SJSA1 (cell line): ENCODE results near the gene NCF2. TPM values are rescaled to one million over a fixed set of nuclear protein-coding genes. Genes with fewer than 3 reads are reported as not detected.

ENCODE experiments used
- DNase-seq, 2 experiments: peaks; one replicate each; pipeline ENCODE4 v3.0.0-alpha.2; 2015 to 2020; ENCODE audit warnings: low spot score in 2 of 2, low read depth in 1 of 2
- H3K27ac ChIP-seq: fragments of 250-450 bp; sonication (Bioruptor Pico); 2 replicates; pipeline ENCODE4 v1.5.1; 2020; ENCODE audit warnings: mild to moderate bottlenecking, moderate library complexity
- H3K27me3 ChIP-seq: fragments of 250-450 bp; sonication (Bioruptor Pico); replicated peaks from 2 replicates; pipeline ENCODE4 v1.5.1; 2020; ENCODE audit warnings: mild to moderate bottlenecking, moderate library complexity
- H3K36me3 ChIP-seq: fragments of 250-450 bp; sonication (Bioruptor Pico); 2 replicates; pipeline ENCODE4 v1.5.1; 2020; ENCODE audit warnings: mild to moderate bottlenecking
- H3K4me1 ChIP-seq: fragments of 250-450 bp; sonication (Bioruptor Pico); replicated peaks from 2 replicates; pipeline ENCODE4 v1.6.1; 2021; ENCODE audit warnings: mild to moderate bottlenecking
- H3K4me3 ChIP-seq: fragments of 250-450 bp; sonication (Bioruptor Pico); 2 replicates; pipeline ENCODE4 v1.5.1; 2020; ENCODE audit warnings: mild to moderate bottlenecking
- H3K9me3 ChIP-seq: fragments of 250-450 bp; sonication (Bioruptor Pico); replicated peaks from 2 replicates; pipeline ENCODE4 v1.5.1; 2020; ENCODE audit warnings: mild to moderate bottlenecking
- total RNA-seq: library from RNA; depleted of rRNA; stranded (reverse); fragments of >200 nt; shearing (Covaris generic); gene quantifications from 2 replicates; pipeline ENCODE4 v1.2.3, GENCODE V29; 2014; rRNA removed

NCF2 gene, protein sequence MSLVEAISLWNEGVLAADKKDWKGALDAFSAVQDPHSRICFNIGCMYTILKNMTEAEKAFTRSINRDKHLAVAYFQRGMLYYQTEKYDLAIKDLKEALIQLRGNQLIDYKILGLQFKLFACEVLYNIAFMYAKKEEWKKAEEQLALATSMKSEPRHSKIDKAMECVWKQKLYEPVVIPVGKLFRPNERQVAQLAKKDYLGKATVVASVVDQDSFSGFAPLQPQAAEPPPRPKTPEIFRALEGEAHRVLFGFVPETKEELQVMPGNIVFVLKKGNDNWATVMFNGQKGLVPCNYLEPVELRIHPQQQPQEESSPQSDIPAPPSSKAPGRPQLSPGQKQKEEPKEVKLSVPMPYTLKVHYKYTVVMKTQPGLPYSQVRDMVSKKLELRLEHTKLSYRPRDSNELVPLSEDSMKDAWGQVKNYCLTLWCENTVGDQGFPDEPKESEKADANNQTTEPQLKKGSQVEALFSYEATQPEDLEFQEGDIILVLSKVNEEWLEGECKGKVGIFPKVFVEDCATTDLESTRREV
- total RNA-seq = 0.24 TPM in 1 of 2 replicates, not detected in the other

DNA sequence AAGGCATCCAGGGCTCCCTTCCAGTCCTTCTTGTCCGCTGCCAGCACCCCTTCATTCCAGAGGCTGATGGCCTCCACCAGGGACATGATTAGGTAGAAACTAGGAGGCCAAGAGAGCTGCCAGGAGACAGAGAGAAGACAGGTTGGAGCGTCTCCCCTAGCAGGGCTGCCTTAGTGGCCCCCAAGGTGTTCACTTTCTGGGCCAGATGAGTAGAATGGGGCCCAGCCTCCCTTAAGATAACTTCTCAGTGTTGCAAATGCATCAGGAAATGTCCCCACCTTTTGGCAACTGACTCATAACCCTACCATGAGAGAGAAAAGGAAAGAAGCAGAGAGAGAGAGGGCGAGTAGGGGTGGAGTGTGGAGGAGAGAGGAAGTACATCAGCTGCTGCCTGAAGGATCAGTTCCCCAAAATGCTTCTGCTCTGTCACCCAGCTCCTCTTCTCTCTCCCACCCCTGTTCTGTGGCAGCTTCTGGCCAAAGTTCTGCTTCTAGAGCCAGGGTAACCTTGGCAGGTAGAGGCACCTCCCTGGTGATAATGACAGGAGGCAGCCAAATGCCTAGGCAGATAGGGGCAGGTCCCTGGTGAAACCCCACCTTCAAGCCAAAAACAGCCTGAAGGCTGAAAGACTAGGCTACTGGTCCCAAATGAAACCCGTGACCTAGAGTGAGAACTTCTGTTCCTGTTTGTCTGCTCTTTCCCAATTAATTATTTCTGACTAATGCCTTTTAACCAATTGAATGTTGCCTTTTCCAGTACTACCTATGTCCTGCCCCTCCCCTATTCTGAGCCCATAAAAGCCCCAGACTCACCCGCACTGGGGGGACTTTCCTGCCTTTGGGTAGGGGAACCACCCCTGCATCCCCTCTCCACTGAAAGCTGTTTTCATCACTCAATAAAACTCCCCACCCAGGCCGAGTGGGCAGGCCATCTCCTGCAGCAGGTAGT lies at the start of gene NCF2:
TSS of gene NCF2 (minus strand) at position 216 of the 948 bp plus-strand sequence. CDS start at position 86, 130 bp downstream.
- DNase-seq = no peak
- H3K4me1 ChIP-seq = no peaks in the 10 kb centered on the region
- H3K27ac ChIP-seq = no peak within 1 kb of the TSS
- H3K36me3 ChIP-seq = no peaks in the 10 kb centered on the region
- H3K27me3 ChIP-seq = peaks cover 3% of the 10 kb centered on the region; the same call in 1 of the 2 replicates
- no peaks in the 10 kb centered on the region for H3K9me3 ChIP-seq
- no peak within 1 kb of the TSS for H3K4me3 ChIP-seq

DNA sequence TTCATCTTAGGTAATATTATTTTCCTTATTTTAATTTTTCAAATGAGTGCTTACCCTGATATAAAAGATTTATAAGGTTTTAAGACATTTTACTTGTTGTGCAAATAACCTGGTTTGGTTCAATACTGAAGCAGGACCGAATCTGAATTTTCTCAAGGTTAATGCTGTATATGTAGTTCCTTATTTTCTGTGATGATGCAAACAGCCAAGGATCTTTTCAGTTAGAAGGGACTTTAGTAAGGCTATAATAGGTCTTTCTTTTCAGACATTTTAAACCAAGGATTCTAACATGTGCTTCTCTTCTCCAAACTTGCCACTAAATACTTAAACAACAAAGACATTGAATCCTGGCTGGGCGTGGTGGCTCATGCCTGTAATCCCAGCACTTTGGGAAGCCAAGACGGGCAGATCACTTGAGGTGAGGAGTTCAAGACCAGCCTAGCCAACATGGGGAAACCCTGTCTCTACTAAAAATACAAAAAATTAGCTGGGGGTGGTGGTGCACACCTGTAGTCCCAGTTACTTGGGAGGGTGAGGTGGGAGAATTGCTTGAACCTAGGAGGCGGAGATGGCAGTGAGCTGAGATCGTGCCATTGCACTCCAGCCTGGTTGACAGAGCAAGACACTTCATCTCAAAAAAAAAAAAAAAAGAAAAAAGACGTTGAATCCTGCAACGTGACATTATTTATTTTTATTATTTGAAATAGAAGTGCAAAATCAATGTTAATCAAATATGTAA lies 48.6 kb upstream of the NCF2 start:
- no peaks in the 10 kb centered on the region for H3K27me3 ChIP-seq
- no peaks in the 10 kb centered on the region for H3K36me3 ChIP-seq
- H3K27ac ChIP-seq = no peak overlapping the region
- no peaks in the 10 kb centered on the region for H3K9me3 ChIP-seq
- H3K4me1 ChIP-seq = no peaks in the 10 kb centered on the region
- H3K4me3 ChIP-seq = no peak overlapping the region
- no peak for DNase-seq

DNA sequence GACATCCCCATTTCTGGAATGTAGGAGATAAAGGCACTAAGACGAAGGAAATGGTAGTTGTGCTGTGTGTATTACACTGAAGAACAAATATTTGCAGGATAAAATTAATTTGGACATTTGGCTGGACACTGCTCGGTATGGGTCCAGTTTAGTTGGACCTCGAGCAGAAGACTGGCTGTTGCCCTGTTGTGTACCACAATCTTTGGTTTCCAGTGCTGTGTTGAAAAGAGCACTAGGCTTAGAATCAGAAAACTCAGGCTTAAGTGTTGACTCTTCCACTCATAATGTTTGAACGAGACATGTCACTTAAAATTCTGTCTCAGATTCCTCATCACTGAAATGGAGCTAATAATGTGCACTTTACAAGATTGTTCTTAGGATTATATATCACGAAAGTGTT lies 46.5 kb upstream of the NCF2 start:
- Histone ChIP-seq H3K4me3 (no peak overlapping the region; the same call in 1 of the 2 replicates), H3K4me1 (no peaks in the 10 kb centered on the region; the same call in 1 of the 2 replicates), H3K27ac (no peak overlapping the region), H3K9me3 (no peaks in the 10 kb centered on the region), H3K27me3 (no peaks in the 10 kb centered on the region), H3K36me3 (peaks cover 14% of the 10 kb centered on the region)
- DNase-seq = no peak

DNA sequence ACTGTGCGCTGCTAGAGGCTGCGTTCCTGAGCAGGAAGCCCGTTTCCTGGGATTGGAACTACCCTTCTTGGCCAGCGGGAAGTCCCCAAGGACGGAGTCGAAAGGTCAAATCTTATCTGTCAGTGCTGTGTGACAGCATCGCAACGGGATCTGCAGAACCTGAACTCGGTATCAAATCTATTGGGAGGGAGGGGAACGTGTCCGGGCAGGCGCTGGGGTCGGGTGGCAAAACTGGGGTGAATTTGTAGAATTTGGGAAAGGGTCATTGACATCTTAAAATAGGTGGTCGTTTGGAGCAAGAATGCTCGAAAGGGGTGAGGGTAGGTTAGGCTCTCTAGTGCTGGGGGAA lies 46.0 kb upstream of the NCF2 start:
- Histone ChIP-seq H3K4me3 (peak overlapping the region; percentile 59), H3K36me3 (peaks cover 16% of the 10 kb centered on the region), H3K27ac (no peak overlapping the region), H3K27me3 (no peaks in the 10 kb centered on the region), H3K9me3 (no peaks in the 10 kb centered on the region), H3K4me1 (no peaks in the 10 kb centered on the region; the same call in 1 of the 2 replicates)
- no peak for DNase-seq

DNA sequence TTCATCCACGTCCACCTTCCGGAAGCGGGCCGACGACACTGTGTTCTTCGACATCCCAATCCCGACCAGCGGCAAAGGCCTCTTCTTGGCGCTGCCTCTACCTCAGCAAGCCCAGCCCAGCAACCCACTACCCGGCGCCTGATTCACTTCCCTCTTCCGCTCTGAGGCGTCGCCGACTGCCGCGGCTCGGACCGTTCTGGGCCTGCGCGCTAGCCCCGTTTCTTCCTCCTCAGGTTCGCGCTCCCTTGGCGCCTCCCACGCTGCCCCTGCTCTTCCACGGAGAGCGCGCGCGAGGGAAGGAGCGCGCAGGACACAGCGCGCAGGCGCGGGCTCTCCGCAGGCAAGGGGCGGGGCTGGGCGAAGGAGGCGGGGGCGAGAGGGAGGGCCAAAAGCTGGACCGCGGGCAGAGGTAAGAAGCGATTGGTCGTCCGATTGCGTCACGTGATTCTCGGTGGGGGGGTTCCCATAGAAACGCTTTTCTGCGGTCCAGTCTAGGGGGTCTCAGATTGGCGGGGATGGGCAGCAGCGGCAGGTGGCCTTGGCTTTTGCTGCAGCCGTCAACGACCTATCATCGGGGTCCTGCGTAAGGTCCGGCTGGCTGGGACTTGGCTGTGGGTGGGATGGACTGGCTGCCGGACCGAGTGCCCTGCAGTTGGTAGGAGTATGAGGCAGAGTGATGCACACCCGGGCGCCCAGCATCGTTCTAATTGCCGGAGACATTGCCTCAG lies 45.5 kb upstream of the NCF2 start, which contains the start of gene ARPC5:
TSS of gene ARPC5 (minus strand) at position 178 of the 728 bp plus-strand sequence. CDS start at position 54, 124 bp downstream.
- Histone ChIP-seq H3K27me3 (no peaks in the 10 kb centered on the region), H3K4me1 (peaks cover under 1% of the 10 kb centered on the region)

DNA sequence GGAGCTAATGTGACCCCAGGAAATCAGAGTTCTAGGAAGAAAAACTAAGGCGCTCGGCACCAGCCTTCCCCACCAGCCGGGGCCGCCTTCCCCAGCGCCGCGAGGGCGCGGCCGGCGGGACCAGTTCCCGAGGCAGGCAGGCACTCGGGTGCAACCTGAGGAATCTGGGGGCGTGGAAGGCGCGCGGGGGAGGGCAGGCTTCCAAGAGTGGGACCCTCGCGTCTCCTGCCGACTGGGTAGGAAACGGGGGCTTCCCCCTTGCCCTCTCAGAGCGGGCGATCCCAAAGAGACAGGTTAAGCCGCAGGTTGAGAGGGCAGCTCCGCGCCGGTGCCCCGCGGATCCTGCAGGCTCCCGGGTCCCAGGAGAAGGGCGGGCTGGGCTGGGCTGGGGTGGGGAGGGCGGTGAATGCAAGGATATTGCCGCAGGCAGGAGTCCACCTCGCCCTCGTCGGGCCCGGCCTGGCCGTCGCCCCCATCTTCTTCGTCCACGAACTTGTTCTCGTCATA lies 44.9 kb upstream of the NCF2 start:
- Histone ChIP-seq H3K36me3 (peaks cover 25% of the 10 kb centered on the region), H3K27ac (peak overlapping the region; percentile 62), H3K27me3 (no peaks in the 10 kb centered on the region), H3K4me1 (peaks cover 3% of the 10 kb centered on the region), H3K9me3 (no peaks in the 10 kb centered on the region), H3K4me3 (peak overlapping the region; percentile 59)
- DNase-seq = peak in 1 of 2 experiments; percentile 46

More for the DNA sequence above, 45.5 kb upstream of the NCF2 start, which contains the start of gene ARPC5:
- Histone ChIP-seq H3K27ac (peak within 1 kb of the TSS; percentile 62), H3K4me3 (peak within 1 kb of the TSS; percentile 59), H3K36me3 (peaks cover 19% of the 10 kb centered on the region), H3K9me3 (no peaks in the 10 kb centered on the region)
- peak; percentile 97 to 98 for DNase-seq

DNA sequence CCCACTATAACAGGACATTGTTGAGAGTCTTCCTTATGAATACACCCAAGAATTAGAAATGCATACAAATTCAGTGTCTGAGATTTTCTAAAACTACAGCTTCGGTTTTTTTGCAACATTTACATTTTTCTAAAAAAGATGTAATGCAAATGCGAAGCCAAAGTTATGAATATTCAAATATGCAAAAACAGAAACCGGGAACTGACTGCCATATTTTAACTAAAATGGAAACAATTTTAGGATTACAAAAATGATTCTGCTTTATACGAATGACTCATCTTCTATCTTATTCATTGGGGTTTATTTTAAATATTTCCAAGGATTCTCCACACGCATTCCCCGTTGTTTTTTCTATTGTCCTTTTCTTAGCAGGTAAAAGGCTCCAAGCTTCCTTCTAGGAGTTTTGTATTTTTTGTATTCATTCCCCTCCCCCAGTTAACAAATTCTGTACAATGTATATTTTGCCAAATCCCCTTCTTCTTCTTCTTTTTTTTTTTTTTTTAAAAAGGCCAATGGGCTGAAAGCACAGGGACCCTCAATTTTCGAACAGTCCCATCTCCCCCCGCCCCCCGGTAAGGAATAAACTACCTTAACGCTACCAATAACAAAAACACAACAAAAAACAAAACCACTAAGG lies 44.3 kb upstream of the NCF2 start:
- H3K4me1 ChIP-seq = peaks cover 3% of the 10 kb centered on the region
- H3K27ac ChIP-seq = peak overlapping the region; percentile 62
- peak overlapping the region; percentile 59 for H3K4me3 ChIP-seq
- H3K9me3 ChIP-seq = no peaks in the 10 kb centered on the region
- peak in 1 of 2 experiments; percentile 19 for DNase-seq
- H3K27me3 ChIP-seq = no peaks in the 10 kb centered on the region
- peaks cover 31% of the 10 kb centered on the region for H3K36me3 ChIP-seq

DNA sequence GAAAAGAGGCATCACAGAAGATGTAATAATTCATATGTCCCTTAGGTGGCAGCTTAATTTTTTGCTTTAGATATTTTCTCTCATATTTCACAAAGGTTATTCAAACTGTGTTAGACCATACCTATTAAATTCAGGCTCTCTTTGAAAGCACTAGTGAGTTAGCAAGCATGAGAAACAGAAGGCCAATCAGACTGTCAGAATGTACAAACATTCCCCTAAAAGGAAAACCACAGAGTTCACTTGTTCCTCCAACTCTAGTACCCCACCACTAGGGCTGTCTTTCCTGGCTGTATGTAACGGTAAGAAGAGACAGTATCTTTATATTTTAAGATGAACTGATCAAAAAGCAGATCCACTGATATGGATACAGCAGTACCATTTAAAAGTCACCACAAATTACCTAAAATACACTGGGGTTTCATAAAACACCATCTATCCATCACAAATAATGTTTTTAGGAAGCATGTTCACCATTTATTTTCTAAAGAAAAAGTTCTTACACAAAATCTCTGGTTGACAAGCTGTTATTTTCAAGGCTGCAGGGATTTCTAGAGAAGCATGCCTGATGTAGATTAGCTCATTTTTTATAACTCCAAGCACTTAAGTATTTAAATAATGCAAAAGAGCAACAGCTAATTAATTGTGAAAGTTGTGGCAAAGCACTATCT lies 43.6 kb upstream of the NCF2 start:
- no peaks in the 10 kb centered on the region for H3K9me3 ChIP-seq
- peaks cover 3% of the 10 kb centered on the region for H3K4me1 ChIP-seq
- DNase-seq = peak; percentile 53 to 68
- H3K27me3 ChIP-seq = no peaks in the 10 kb centered on the region
- peaks cover 38% of the 10 kb centered on the region for H3K36me3 ChIP-seq
- H3K27ac ChIP-seq = peak overlapping the region; percentile 6; the same call in 1 of the 2 replicates
- H3K4me3 ChIP-seq = peak overlapping the region; percentile 59

DNA sequence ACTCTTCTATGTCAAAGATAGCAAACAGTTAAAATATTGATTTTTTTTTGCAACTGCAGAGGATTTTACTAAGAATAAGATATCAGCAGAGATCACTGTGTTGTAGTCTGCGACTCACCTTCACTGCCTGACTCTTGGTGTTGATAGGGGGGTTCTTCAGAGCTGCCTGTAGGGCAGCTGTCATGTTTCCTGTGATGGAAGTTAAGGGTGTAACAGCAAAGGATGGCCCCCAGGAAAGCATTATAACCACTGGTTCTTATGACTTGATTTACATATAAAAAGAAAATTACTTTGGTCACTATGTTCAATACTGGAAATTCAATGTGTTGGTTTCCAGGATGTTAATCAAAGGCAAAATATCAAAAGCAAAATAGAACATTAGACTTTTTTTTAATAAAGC lies 42.7 kb upstream of the NCF2 start:
- Histone ChIP-seq H3K4me1 (peaks cover 3% of the 10 kb centered on the region), H3K27ac (no peak overlapping the region), H3K36me3 (peaks cover 47% of the 10 kb centered on the region), H3K4me3 (peak overlapping the region; percentile 59), H3K9me3 (0 out of 2 replicates have a peak, but pooled peaks cover 2% of the 10 kb centered on the region), H3K27me3 (no peaks in the 10 kb centered on the region)
- DNase-seq = no peak

DNA sequence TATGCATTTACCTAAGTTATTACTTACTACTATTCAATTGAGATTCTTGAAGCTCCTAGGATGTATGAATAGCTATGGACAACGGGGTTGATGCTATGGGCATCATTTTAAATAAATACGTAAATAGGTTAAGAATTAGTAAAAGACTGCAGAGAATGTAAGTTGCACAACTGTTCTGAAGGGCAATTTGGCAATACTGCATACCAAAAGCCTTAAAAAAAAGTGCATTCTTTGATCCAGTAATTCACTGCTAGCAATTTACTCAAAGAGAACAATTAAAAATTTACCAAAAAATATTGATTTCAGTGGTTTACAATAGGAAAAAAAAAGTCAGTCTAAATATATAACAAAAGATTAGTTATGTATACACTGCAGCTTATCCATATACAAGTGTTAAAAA lies 41.9 kb upstream of the NCF2 start:
- Histone ChIP-seq H3K36me3 (peaks cover 55% of the 10 kb centered on the region), H3K27ac (no peak overlapping the region), H3K4me1 (peaks cover 3% of the 10 kb centered on the region), H3K4me3 (no peak overlapping the region), H3K9me3 (0 out of 2 replicates have a peak, but pooled peaks cover 2% of the 10 kb centered on the region), H3K27me3 (no peaks in the 10 kb centered on the region)
- DNase-seq = no peak

DNA sequence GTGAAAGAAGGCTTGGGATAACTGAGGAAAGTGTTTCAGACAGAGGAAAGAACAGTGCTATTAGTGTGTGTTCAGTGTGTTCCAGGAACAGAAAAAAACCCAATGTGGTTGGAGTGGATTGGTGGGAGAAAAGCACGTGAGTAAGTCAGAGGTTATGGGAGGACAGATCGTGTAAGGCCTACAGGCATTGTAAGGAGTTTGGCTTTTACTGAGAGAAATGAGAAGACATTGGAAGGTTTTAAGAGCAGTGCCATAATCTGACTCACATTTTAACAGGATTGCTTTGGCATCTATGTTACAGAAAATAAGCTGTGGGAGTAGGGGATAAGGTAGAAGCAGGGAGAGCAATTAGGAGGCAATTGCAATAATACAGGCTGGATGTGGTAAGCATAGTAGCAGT lies 40.5 kb upstream of the NCF2 start:
- peaks cover 3% of the 10 kb centered on the region for H3K4me1 ChIP-seq
- H3K27ac ChIP-seq = no peak overlapping the region
- no peaks in the 10 kb centered on the region for H3K27me3 ChIP-seq
- H3K4me3 ChIP-seq = no peak overlapping the region
- H3K36me3 ChIP-seq = peaks cover 69% of the 10 kb centered on the region
- 0 out of 2 replicates have a peak, but pooled peaks cover 2% of the 10 kb centered on the region for H3K9me3 ChIP-seq
- DNase-seq = no peak
